ENCODE measurements around the gene SUMF1. TPM values are rescaled to one million over a fixed set of nuclear protein-coding genes. Genes with fewer than 3 reads are reported as not detected.
A peak's percentile ranks its signal among the peaks of the same experiment; 100 is the strongest.

The SUMF1 gene
- total and polyA plus RNA-seq, 2 of the 13 experiments (the other 11 are each of a cell fraction or from before 2014, with no cell fraction given) = 18.5 to 28.9 TPM

DNA sequence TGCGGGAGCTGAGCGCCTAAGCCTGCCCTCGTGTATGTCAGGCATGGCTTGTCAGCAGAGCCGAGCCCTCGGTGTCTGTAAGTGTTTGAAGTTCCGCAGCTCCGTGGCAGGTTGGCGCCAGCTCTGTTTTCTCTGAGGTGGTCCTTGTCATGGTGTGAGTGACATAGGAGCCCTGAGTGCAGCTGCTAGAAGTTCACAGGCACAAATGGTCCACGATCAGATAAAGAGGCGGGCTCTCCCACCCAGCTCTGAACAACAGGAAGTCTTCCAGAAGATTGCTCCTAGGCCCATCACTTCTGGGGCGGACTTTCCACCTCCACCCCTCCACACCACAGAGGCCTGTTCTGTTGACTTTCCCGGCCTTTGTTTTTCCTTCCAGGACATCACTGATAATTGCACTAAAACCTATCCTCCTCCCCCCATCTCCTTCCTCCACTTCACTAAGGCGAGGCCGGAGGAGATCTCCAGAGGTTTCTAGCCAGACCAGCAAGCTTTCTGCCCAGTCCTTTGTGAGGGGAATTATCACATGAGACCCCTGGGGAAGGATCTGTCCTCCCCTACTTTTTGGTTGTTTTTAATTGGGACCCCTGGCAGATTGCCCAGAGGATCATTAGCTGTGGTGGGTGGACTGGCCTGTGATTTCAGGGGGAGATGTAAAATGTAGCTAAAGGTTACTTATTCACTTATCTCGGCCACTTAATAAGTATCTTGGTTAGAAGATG lies 46.0 kb upstream of the SUMF1 start:
- CTCF ChIA-PET (ENCODE audit: low intra/inter-chr PET ratio, low total read pairs) = no interaction called here
- peak; percentile 95 for DNase-seq (ENCODE audit: low spot score)
- Histone ChIP-seq H3K4me3 (replicated peaks in 1 of 3; ENCODE audit: insufficient read depth in 1 of 3, low read depth in 2 of 3, low read length in 3 of 3) (peak overlapping the region in 1 of 3 experiments; percentile 41; a peak in 1 of 6 replicates), H3K27ac (ENCODE audit: extremely low read length, insufficient read depth, low read length) (peak overlapping the region; percentile 76), H4K20me1 (ENCODE audit: insufficient read depth, low read length) (no peaks in the 10 kb centered on the region), H3K9ac (ENCODE audit: insufficient read depth, low read depth, low read length) (peak overlapping the region; percentile 47), H3K4me2 (ENCODE audit: low read depth, low read length) (peak overlapping the region; percentile 63), H3K36me3 (replicated peaks in 1 of 2; ENCODE audit: control insufficient read depth in 1 of 2, insufficient read depth in 2 of 2, low read length in 2 of 2) (peaks cover 0 to 3% of the 10 kb centered on the region in 2 experiments; a peak in 2 of 5 replicates), H3K9me3 (ENCODE audit: low read length) (no peaks in the 10 kb centered on the region), H2AFZ (ENCODE audit: low read length) (no peak overlapping the region), H3K27me3 (ENCODE audit: control insufficient read depth in 1 of 2, insufficient read depth in 2 of 2, low read length in 2 of 2) (no peaks in the 10 kb centered on the region), H3K4me1 (ENCODE audit: insufficient read depth, low read length) (peaks cover 59% of the 10 kb centered on the region), H3K79me2 (ENCODE audit: insufficient read depth, low read length) (no peaks in the 10 kb centered on the region)
- POLR2A ChIA-PET = interaction anchor here (1.0 to 12.6 kb wide), 5 partner anchors 20 to 54 kb away, joined by 3 to 120 read pairs (median 3); partner anchors contain the start of genes ITPR1 and SUMF1
- WGBS (ENCODE audit: low lambda C conversion rate) = 20% methylated on average over 10 of the region's 15 CpGs
- in situ Hi-C loops (cut with HindIII; ENCODE audit: extremely low pct_ligation_motif_present, low pct_unique_long_range_greater_than_20kb) = no loop called here
- intact Hi-C loops (cut with micrococcal nuclease; ENCODE audit: unreplicated experiment) = loop anchor here (1.0 kb wide), 1 partner anchor 58 kb away; no protein-coding TSS in a partner anchor
- peak; percentile 88 for FAIRE-seq
- BruUV-seq (replicated peaks) = no TSS peak
- ATAC-seq = peak; percentile 96
- TF ChIP-seq KLF6 (CRISPR knock-in tag; IDR thresholded peaks at IDR 0.05) (no peak), ZFP37 (CRISPR knock-in tag; IDR thresholded peaks at IDR 0.05; ENCODE audit: borderline replicate concordance) (no peak), POGZ (CRISPR knock-in tag; IDR thresholded peaks at IDR 0.05) (0 out of 2 replicates have a peak, but pooled peaks have one; percentile 36), GFI1 (CRISPR knock-in tag; IDR thresholded peaks at IDR 0.05; ENCODE audit: borderline replicate concordance) (no peak), RXRB (CRISPR knock-in tag; IDR thresholded peaks at IDR 0.05; ENCODE audit: borderline replicate concordance) (0 out of 2 replicates have a peak, but pooled peaks have one; percentile 7), ATF4 (CRISPR knock-in tag; IDR thresholded peaks at IDR 0.05) (no peak), ZKSCAN5 (CRISPR knock-in tag; IDR thresholded peaks at IDR 0.05) (no peak), ZNF773 (CRISPR knock-in tag; IDR thresholded peaks at IDR 0.05; ENCODE audit: borderline replicate concordance) (no peak), KDM1A (CRISPR knock-in tag; IDR thresholded peaks at IDR 0.05) (no peak), ARNT2 (CRISPR knock-in tag; IDR thresholded peaks at IDR 0.05; ENCODE audit: low read depth) (no peak), ZNF24 (IDR thresholded peaks at IDR 0.05) (no peak), ZNF180 (CRISPR knock-in tag; IDR thresholded peaks at IDR 0.05; ENCODE audit: borderline replicate concordance, low read depth) (no peak), ZNF878 (CRISPR knock-in tag; IDR thresholded peaks at IDR 0.05) (no peak), PHF20 (CRISPR knock-in tag; IDR thresholded peaks at IDR 0.05) (no peak), PLRG1 (conservative IDR thresholded peaks at IDR 0.05) (no peak)
- TF ChIP-seq, protein P1, sequence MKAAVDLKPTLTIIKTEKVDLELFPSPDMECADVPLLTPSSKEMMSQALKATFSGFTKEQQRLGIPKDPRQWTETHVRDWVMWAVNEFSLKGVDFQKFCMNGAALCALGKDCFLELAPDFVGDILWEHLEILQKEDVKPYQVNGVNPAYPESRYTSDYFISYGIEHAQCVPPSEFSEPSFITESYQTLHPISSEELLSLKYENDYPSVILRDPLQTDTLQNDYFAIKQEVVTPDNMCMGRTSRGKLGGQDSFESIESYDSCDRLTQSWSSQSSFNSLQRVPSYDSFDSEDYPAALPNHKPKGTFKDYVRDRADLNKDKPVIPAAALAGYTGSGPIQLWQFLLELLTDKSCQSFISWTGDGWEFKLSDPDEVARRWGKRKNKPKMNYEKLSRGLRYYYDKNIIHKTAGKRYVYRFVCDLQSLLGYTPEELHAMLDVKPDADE (CRISPR knock-in tag; IDR thresholded peaks at IDR 0.05) = no peak
- TF ChIP-seq, protein P2, sequence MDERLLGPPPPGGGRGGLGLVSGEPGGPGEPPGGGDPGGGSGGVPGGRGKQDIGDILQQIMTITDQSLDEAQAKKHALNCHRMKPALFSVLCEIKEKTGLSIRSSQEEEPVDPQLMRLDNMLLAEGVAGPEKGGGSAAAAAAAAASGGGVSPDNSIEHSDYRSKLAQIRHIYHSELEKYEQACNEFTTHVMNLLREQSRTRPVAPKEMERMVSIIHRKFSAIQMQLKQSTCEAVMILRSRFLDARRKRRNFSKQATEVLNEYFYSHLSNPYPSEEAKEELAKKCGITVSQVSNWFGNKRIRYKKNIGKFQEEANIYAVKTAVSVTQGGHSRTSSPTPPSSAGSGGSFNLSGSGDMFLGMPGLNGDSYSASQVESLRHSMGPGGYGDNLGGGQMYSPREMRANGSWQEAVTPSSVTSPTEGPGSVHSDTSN (CRISPR knock-in tag; IDR thresholded peaks at IDR 0.05) = 0 out of 2 replicates have a peak, but pooled peaks have one; percentile 27
- TF ChIP-seq, protein P3, sequence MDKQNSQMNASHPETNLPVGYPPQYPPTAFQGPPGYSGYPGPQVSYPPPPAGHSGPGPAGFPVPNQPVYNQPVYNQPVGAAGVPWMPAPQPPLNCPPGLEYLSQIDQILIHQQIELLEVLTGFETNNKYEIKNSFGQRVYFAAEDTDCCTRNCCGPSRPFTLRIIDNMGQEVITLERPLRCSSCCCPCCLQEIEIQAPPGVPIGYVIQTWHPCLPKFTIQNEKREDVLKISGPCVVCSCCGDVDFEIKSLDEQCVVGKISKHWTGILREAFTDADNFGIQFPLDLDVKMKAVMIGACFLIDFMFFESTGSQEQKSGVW (CRISPR knock-in tag; IDR thresholded peaks at IDR 0.05; ENCODE audit: borderline replicate concordance) = no peak
- TF ChIP-seq, protein P4, sequence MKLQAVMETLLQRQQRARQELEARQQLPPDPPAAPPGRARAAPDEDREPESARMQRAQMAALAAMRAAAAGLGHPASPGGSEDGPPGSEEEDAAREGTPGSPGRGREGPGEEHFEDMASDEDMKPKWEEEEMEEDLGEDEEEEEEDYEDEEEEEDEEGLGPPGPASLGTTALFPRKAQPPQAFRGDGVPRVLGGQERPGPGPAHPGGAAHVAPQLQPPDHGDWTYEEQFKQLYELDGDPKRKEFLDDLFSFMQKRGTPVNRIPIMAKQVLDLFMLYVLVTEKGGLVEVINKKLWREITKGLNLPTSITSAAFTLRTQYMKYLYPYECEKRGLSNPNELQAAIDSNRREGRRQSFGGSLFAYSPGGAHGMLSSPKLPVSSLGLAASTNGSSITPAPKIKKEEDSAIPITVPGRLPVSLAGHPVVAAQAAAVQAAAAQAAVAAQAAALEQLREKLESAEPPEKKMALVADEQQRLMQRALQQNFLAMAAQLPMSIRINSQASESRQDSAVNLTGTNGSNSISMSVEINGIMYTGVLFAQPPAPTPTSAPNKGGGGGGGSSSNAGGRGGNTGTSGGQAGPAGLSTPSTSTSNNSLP (IDR thresholded peaks at IDR 0.05; ENCODE audit: low read depth, low read length) = no peak
